Tongue (tissue), 2 donors: ENCODE results near the gene LGALS9. TPM values are rescaled to one million over a fixed set of nuclear protein-coding genes. Genes with fewer than 3 reads are reported as not detected.
A peak's percentile ranks its signal among the peaks of the same experiment; 100 is the strongest.
"Not testable (repeated sequence)": the region's sequence is repeated elsewhere in the genome, so short reads cannot be mapped to it uniquely, and the experiment has no call there.

Experiments
- DNase-seq: peaks from one replicate; pipeline ENCODE4 v3.0.0-alpha.2; 2015
- total RNA-seq: library from RNA; depleted of rRNA; stranded (reverse); fragments of >200 nt; gene quantifications from one replicate; pipeline ENCODE4 v1.2.3, GENCODE V29; 2014

The LGALS9 gene
- total RNA-seq, 1 donor from 2014 or later = 7.3 TPM

DNA sequence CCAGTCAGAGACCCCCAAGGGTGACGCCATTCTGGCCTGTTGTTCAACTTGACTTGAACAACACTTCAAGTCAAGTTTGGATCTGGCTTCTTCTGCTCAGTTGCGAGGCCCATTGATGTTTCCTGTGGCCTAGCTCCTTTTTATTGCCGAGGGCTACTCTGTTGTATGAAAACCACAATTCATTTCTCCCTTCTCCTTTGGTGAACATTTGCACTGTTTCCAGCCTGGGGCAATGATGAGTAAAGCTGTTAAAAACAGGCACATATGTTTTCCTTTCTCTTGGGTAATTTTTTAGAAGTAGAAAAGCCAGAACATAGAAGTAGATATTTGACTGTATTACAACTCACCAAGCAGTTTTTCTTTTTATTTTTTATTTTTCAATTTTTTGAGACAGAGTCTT lies 1.7 kb upstream of the LGALS9 start:
- not testable (repeated sequence) for DNase-seq

DNA sequence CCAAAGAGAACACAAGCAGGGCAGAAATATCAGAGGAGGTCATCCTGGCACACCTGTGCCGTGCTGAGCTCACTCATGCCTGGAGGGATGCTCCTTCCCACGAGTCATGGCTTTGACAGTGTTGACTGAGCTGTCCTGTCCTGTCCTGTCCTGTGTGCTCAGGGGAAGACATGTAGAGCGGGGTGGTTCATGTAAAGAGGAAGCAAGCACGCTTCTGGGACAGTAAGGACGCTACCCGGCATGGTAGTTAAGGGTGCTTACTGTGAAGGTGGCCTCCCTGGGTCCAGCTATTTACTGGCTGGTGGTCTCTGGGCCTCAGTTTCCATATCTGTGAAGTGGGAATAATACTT lies 398 bp downstream of the LGALS9 start:
- DNase-seq = peak; percentile 36

DNA sequence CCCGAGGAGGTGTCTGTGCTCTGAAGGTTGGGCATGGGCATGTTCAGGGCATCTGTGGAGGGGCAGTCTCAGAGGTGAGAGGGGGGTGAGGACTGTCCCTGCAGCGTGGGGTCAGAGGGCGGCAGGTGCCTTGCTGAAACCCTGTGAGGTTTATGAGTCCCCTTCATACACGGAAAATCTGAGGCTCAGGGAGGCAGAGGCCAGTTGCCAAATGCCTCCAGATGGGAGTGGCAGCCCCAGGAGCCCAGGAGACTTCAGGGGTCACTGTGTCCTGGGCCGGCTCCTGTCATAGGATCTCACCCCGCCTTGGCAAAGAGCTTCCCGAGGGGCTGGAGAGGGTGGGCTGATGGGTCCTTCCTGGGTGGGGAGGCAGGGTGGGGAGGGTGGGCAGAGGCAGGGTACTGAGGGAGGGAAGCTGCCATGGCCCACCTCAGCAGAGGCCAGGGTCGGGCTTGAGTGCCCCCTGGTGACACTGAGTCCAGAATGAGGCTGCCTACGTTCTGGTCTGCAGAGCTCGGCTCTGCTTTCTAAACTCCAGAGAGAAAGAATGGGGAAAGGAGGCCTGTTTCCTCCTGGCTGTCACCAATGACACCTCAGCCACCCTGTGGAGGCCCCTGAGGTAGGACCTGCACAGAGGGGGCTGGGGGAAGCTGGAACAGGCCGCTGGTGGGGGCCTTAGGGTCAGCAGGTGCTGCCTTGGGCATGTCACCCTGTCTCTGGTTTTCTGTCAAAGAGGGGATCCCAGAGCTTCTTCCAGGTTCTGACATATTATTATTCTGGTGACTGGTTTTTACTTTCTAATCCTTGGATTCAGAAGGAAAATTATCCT lies 1.1 kb downstream of the LGALS9 start:
- no peak for DNase-seq

DNA sequence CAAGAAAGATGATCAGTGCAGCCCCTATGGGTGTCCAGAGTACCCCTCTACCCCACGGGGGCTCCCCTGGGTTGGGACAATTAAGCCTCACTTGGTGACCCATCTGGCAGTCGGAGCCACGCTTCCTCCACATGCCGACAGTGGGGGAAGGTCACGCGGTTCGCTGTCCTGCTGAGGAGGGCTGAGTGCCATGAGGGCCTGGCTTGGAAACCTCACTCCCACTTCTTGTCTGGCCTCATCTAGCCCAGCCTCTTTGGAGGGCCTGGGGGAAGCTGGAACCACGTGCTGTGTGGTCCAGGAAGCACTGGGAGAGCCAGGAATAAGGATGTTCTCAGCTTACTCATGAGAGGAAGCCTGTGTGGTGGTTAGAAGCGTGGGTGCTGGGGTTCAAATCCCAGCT lies 1.8 kb downstream of the LGALS9 start:
- peak; percentile 50 for DNase-seq

DNA sequence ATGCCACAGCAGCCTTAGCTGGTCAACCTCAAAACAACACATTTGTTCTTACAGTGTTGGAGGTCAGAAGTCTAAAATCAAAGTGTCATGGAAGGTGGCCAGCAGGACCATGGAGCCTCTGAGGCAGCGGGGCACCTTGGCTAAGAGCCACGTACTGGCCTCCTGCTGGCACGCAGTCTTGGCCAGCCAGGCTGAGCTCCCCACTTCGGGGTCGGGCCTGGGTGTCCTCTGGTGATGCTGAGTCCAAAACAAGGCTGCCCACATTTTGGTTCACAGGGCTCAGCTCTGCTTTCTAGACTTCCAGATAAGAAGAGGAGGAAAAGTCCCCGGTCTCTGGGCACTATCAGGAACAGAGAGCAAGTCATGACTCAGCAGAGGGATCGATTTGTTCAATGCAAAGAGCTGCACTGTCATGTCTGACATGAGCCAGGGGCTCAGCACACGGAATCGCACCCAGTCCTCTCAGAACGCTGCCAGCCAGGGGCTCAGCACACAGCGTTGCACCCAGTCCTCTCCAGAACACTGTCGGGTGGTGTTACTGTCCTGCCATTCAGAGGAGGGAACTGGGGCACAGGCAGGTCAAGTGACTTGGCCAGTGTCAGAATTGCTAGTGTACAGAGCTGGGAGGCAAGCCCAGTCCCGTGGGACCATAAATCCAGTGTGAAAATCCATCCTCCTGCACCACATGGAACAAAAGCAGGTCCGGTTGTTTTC lies 2.5 kb downstream of the LGALS9 start:
- DNase-seq = no peak

DNA sequence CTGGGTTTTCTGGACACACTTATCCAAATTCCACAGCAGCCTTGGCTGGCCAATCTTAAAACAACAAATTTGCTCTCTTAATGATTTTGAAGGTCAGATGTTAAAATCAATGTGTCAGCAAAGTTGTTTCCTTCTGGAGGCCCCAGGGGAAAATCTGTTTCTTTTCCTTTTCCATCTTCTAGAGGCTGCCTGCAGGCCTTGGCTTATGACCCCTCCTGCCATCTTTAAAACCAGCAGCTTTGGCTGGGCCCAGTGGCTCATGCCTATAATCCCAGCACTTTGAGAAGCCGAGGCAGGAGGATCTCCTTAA lies 3.0 kb downstream of the LGALS9 start:
- DNase-seq = no peak

DNA sequence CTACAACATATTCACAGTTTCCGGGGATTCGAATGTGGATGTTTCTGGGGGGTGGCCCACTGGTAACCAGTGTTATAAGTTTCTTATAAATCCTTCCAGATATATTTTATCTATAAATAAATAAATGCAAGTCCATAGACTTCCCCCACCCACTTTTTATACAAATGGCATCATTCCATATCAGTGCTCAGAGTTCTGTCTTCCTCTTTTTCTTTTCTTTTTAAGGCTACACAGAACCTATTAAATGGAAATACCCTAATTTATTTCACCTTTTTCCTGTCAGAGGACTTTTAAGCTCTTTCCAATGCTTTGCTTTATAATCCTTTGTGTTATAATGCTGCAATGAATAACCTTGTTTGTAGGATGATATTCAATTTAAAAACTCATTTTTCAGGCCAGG lies 3.8 kb downstream of the LGALS9 start:
- DNase-seq = no peak

DNA sequence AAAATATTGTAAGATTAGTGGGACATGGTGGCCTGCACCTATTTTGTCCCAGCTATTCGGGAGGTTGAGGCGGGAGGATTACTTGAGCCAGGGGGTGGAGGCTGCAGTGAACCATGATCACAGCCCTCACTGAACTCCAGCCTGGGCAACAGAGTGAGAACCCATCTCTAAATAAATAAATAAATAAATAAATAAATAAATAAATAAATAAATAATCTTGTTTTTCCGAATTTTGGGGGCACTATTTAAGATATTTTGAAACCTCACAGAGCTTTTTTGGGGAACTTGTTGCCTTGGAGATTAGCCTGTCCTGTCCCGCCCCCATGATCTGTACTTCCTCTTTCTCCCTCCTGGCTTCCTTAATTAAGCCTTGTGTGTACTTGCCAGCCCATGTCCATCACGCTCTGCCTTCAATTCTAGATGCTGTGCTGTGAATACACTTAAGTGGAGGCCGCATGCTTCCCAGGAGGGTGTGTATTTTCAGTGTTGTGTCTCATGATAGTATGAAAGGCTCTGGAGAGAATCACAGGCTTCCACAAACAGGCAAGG lies 4.4 kb downstream of the LGALS9 start:
- DNase-seq = peak; percentile 25

DNA sequence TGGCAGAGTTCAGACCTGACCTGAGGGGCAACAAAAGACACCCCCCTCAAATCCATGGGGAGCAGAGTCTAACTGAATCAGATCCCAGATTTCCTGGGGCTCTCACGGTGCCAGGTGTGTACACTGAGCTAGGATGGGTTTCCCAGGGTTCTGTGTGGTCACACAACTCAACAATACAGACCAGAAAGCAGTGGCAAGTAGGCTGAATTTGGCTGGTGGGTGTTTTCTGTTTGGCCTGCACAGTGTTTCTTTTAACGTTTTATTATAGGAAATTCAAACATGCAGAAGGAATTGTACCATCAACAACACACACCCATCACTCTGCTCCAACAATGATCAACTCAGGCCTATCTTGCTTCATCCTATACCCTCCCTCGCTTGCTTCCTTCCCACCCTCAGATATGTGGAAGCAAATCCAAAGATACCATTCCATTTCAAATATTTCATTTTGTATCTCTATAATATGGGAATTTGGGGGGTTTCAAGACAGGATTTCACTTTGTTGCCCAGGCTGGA lies 5.1 kb downstream of the LGALS9 start:
- DNase-seq = not testable (repeated sequence)

DNA sequence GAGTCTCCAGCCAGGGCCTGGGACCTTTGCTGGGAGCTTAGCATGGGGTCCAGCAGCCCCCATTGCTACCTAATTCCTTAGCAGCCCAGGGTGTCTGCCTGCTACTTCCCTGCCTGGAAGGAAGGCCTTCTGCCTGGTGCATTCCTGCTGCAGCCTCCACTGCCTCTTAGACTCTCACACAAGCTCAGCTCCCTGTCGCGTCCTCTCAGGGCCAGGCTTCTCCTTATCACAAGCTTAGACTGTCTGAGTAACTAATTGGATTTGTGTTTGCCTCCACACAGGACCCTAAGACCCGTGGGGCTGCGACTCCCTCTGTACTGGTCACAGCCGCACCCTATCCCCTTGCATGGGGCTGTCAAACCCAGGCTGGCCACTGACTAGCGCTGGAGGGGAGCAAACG lies 6.8 kb downstream of the LGALS9 start:
- not testable (repeated sequence) for DNase-seq

DNA sequence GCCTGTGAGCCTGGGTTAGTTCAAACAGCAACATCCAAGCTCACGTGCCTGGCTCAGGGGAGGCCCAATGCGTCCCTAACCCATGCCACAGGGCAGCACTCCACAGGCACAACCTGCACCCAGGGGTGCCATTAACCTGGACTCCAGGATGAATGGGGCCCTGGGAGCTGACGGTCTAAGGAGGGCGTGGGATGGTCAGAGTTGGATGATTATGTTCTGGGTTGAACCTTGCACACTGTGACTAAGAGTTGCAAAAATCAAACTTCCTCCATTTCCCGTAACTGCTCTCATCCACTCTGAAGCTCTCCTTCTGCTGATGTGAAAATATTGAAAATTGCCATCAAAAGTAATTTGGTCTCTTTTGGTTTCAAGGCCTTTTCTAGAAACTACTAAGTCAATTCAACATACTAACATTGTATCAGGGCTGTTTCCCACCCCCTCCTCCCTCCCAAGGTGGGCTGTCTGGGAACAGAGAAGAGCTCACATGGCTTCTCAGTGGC lies 7.5 kb downstream of the LGALS9 start:
- not testable (repeated sequence) for DNase-seq

DNA sequence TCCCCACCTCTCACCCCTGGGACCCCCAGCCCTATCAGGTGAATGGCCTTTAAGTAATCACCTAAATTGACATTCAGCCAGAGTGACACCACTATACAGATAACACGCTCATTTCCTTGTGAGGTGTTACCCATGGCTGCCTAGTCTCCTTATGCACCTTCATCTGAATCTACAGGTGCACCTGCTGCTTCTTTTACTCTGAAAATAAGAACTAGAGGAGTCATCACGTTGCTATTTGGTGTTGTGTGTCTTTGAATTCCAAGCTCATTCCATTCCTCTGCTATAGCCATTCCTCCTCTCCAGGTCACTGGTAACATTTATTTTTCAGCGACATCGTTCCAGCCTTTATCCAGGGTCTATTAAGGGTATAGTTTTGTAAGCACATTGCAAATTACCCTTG lies 9.8 kb downstream of the LGALS9 start:
- DNase-seq = no peak

DNA sequence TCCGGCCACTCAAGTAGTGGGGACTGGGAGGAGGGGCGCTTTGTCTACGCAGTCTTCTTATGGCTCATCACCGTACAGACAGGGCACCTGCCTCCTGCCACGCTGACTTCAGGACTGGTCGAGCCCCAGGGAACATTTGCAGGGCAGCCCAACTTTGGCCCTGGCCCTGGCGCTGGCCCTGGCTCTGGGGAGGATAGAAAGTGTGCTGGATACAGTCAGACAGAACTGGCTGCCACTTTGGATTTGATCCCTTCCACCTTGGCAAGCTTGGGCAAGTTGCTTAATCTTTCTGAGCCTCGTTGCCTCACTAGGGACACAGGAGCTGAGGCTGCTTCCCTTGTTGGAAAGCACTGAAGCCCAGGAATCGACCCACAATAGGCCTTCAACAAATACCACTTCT lies 13.6 kb downstream of the LGALS9 start:
- DNase-seq = no peak

DNA sequence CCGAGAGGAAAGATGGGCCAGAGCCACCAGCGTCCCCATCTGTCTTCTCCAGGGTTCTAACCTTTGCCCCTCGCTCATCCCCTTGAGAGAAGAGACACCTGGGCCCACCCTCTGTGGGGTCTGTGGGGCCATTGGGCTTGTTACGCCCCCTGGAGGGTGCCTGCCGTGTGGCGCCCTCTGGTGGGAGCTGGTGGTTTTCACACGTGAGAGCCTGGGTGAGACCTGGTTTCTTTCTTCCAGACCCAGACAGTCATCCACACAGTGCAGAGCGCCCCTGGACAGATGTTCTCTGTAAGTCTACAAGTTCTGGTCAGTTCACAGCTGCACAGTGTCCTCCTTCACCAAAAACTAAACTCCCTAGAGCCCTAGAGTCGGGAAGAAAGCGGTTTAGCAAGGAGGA lies 14.6 kb downstream of the LGALS9 start:
- not testable (repeated sequence) for DNase-seq

DNA sequence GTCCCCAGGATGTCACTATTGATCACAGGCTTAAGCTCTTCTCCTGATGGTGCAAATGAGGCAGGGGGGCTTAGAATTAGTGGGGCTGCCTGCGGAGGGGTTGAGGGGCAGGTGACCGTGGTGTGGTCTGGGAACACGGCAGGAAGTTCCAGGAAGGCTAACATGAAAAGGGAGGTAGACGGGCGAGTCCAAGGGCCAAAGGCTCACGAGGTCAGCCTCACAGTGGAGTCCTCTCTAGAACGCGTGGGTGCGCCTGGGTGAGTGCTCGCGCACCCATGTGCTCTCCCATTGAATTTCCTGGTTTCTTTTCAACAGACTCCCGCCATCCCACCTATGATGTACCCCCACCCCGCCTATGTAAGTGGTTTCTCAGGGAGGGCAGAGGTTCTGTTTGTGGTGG lies 15.2 kb downstream of the LGALS9 start:
- no peak for DNase-seq

DNA sequence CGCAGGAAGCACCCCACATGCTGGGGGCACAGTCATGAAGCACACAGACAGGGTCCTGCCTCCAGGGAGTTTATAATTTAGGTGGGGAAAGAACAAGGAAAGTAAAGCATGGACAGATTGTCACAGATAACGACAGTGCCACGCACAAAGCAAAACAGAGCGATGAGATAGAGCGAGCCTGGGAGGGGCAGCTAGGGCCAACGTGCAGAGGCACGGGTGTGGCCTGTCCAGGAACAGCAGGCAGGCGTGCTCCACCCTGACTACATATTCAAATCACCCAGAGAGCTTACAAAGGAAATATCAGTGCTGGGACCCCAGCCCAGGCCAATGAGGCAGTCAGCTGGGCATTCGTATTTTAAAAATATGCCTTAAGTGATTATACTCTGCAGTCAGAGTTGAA lies 16.8 kb downstream of the LGALS9 start:
- no peak for DNase-seq

DNA sequence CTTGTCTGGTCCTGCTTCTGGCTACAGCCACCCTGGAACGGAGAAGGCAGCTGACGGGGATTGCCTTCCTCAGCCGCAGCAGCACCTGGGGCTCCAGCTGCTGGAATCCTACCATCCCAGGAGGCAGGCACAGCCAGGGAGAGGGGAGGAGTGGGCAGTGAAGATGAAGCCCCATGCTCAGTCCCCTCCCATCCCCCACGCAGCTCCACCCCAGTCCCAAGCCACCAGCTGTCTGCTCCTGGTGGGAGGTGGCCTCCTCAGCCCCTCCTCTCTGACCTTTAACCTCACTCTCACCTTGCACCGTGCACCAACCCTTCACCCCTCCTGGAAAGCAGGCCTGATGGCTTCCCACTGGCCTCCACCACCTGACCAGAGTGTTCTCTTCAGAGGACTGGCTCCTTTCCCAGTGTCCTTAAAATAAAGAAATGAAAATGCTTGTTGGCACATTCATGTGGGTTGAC lies 18.2 kb downstream of the LGALS9 start:
- not testable (repeated sequence) for DNase-seq

DNA sequence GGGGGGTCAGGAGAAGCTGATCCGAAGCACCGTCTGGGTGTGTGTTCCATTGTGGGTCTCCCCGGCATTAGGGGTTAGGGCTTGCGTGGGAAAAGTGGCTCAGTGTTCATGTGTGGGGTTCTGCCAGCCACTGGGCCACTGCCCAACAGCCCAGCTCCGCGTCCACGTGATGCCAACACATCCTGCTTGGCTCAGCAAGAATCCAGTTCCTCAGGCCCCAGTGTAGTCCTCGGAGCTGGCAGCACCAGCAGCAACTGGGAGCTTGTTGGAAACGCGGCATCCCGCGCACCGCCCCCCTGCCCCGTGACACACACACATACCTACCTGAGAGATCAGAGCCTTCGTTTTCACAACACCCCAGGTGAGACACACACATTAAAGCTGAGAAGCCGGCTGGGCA lies 18.9 kb downstream of the LGALS9 start:
- no peak for DNase-seq

DNA sequence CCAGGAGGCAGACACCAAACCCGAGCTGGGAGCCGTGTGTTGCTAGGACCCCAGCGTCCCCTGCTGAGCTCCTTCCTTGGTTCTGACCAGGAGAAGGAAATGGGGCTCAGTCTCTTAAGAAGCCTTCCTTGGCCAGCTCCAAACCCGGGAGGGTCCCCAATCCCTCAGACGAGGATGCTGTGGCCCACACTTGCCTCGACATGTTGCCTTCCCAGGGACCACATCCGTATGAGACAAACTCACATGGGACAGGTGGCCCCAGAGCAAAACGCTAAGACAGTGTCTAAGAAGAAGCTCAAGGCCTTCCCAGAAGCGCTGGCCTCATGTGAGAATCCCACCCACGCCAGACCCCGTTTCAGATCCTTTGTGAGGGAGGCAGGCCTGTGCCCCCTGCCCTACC lies 19.8 kb downstream of the LGALS9 start:
- no peak for DNase-seq

DNA sequence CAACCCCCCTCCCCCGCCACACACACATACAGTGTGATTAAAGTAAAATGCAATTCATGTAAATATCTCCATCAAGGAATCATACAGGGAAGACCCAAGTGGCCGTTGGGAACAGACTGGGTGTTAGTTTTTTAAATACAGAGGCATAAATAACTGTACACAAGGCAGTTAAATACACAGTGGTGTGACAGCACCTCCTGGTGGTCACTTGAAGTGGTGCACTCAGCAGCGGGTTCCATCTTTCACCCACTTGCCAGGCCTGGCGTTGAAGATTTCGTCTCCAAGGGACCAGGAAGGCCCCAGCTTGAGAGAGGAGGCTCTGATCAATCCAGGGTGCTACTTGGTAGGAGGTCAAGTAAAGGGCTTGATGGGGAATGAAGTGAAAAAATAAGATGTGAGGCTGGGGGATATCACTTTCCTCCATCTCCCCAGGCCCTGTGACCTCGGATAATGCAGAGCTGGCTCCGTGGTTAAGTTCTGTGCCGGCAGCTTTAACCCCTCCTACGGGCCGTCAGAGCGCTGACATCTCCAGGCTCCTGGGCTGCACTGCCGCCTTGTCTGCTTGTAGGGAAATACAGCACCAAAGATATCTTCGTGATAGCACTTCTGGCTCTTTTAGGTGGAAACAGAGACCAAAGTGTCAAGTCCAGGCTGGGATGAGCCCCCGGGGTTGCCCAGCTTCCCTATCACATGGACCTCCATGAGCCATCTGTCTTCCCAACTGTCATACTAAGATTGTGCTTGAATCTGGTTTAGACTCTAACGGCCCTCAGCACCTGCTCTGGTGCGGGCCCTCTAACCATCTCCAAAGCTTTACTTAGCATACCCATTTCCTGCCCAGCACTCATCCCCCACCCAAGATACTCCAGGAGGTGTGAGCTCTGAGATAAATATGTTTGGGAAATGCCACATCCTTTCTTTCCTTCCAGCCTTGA lies 20.7 kb downstream of the LGALS9 start:
- DNase-seq = peak; percentile 57

DNA sequence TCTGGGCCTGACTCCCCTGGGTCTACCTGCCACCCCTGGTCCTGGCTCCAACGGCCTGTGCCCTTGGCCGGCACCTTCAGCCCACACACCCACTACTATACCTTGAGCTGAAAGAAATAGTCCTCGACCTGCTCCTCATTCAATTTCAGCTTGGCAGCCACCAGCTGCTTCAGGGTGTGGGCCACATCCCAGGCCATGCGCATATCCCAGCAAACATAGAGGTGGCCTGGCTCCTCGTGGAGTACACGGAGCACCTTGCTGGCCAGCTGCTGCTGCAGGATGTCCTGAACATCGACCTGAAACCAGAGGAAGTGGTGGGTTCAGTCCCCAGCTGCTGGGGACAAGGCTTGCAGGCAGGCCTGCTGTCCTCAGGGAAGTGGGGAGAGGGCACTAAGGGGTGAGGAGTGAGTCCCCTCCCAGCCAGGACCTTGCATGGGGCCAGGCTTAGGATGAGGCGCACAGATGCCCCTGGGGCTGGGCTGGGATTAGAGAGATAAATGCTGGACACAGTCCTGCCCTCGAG lies 22.5 kb downstream of the LGALS9 start:
- DNase-seq = not testable (repeated sequence)

DNA sequence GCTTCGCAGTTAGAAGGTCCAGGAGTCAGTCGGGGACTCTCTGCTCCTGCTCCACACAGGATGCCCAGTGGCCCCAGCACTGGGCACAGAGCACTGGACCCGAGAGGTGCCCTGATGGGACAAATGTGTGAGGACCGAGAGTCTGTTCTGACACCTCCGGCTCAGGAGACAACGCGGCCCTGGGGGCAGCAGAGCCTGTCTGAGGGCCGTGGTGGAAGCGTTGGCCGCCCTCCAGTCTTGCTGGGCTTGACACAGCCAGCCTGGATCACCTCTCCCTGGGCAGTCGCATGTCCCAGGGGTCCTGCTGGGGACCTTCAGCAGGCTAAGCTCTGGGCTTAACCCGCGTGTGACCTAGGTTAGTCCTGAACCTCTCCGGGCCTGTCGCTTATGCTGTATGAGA lies 23.1 kb downstream of the LGALS9 start:
- DNase-seq = no peak
